ENCODE measurements around the gene P3H2. TPM values are rescaled to one million over a fixed set of nuclear protein-coding genes. Genes with fewer than 3 reads are reported as not detected.

Gene P3H2
- total and polyA plus RNA-seq, 11 donors = 0.55 to 24.8 (median 3.8) TPM

DNA sequence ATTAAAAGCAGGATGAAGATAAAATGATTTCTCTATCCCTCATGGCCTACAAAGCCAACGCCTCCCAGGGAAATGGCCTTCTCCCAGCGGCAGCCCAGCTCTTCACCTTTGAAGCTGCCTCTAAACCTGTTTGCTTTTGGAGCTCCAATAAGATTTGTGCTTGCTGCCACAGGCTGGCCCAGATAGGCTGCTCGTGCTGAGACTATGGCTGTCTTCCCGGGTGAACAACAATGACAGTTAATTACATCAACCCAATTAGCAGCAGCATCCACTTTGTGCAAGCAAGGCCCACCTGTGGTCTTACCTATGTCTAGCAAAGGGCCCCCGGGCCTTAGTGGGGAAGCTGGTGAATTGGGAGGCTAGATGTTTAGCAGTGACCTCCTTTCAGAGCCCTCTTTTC lies 179.6 kb downstream of the P3H2 start:
- no peak for ATAC-seq
- no peak overlapping the region for H3K27ac ChIP-seq
- H3K9me3 ChIP-seq = peaks cover 0 to 3% (median 0%) of the 10 kb centered on the region in 12 donors
- TF ChIP-seq, protein P1, sequence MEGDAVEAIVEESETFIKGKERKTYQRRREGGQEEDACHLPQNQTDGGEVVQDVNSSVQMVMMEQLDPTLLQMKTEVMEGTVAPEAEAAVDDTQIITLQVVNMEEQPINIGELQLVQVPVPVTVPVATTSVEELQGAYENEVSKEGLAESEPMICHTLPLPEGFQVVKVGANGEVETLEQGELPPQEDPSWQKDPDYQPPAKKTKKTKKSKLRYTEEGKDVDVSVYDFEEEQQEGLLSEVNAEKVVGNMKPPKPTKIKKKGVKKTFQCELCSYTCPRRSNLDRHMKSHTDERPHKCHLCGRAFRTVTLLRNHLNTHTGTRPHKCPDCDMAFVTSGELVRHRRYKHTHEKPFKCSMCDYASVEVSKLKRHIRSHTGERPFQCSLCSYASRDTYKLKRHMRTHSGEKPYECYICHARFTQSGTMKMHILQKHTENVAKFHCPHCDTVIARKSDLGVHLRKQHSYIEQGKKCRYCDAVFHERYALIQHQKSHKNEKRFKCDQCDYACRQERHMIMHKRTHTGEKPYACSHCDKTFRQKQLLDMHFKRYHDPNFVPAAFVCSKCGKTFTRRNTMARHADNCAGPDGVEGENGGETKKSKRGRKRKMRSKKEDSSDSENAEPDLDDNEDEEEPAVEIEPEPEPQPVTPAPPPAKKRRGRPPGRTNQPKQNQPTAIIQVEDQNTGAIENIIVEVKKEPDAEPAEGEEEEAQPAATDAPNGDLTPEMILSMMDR (IDR thresholded peaks at IDR 0.05) = no peak
- no peak for TF ChIP-seq POLR2A (IDR thresholded peaks at IDR 0.05)
- H3K27me3 ChIP-seq = peaks cover 0 to 8% (median 0%) of the 10 kb centered on the region in 9 donors
- H3K4me1 ChIP-seq = no peaks in the 10 kb centered on the region
- H3K4me3 ChIP-seq = no peak overlapping the region
- H3K36me3 ChIP-seq = no peaks in the 10 kb centered on the region
- intact Hi-C loops (cut with DNase I) = no loop called here
- DNase-seq = no peak
- WGBS, 4 donors = 80 to 95% (median 87%) methylated on average over 5 of the region's 5 CpGs

DNA sequence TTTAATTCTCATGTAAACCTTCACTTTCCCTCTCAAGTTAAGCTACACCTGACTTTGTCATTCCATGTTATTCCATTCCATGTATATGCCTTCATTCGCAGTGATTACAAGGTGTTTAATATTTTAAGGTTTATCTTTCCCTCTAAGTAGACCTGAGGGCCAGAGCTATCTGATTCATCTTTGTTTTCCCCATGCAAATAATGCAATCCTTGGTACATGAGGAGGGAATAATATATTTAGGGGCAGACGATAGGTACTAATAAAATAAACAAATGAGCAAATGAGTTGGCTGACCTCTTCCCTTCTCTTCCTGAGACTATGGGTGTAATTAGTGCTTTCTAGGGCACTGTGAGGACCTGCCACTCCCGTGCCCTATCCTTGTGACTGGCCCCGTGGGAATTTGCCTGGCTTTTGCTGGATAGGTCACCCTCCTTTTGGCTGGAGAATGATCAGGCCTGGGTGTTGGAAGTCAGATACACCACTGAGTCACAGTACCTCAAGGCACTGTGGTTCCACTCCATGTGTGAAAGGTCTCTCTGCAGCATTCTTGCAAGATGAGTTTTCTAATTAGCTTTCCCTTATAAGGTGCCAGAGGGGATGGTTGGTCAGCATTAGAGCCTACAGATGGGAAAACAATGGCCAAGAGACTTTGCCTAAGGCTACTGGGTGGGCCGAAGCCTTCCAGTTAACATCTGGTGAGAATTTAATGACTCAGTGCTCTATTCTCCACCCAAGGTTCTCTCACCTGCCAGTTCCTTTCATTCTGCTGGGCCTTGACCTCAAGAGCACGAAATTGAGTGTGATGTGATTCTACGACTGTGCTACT lies 183.2 kb downstream of the P3H2 start:
- Histone ChIP-seq H3K9me3 (peaks cover 0 to 3% (median 0%) of the 10 kb centered on the region in 12 donors), H3K4me3 (no peak overlapping the region), H3K27me3 (no peaks in the 10 kb centered on the region), H3K27ac (no peak overlapping the region), H3K4me1 (no peaks in the 10 kb centered on the region), H3K36me3 (no peaks in the 10 kb centered on the region)
- 61 to 83% (median 71%) methylated on average over 7 of the region's 7 CpGs for whole genome bisulfite sequencing, 4 donors
- TF ChIP-seq, protein P1 (IDR thresholded peaks at IDR 0.05) = no peak
- no peak for TF ChIP-seq POLR2A (IDR thresholded peaks at IDR 0.05)
- DNase-seq (no peak), ATAC-seq (peak in 2 of 4 donors; percentile 20 to 51)
- intact Hi-C loops (cut with DNase I) = no loop called here

- 68 to 75% (median 73%) methylated on average over 6 of the region's 6 CpGs for WGBS, 4 donors
- Histone ChIP-seq H3K27me3 (no peaks in the 10 kb centered on the region), H3K4me3 (no peak overlapping the region), H3K27ac (no peak overlapping the region), H3K36me3 (no peaks in the 10 kb centered on the region), H3K4me1 (no peaks in the 10 kb centered on the region), H3K9me3 (peaks cover 0 to 3% (median 0%) of the 10 kb centered on the region in 12 donors)
- no peak for TF ChIP-seq POLR2A (IDR thresholded peaks at IDR 0.05)
- TF ChIP-seq, protein P1 (IDR thresholded peaks at IDR 0.05) = no peak
- intact Hi-C loops (cut with DNase I) = no loop called here
- ATAC-seq (no peak), DNase-seq (no peak)
These were observed 184.3 kb downstream of the P3H2 start for GRCh38 chr3:189936201-189936945.
